SU-DHL-6 (cell line): ENCODE measurements around the gene RRP1B.

Source experiments
- H2AFZ ChIP-seq: fragments of 200-600 bp; sonication (generic); 2 replicates; pipeline ENCODE4 v1.6.1; 2014; ENCODE audit warnings: low read depth, mild to moderate bottlenecking, moderate library complexity, mixed read lengths, antibody characterized with exemption, low read length; ENCODE audit not compliant: severe bottlenecking
- H3F3A ChIP-seq: fragments of 200-600 bp; shearing (Covaris generic); 2 replicates; pipeline ENCODE4 v1.6.0; 2016; ENCODE audit warnings: antibody characterized with exemption, mild to moderate bottlenecking; ENCODE audit not compliant: insufficient read depth
- H3K27ac ChIP-seq: fragments of 200-600 bp; sonication (generic); 2 replicates; pipeline ENCODE4 v1.5.1; 2016; ENCODE audit warnings: low read depth, mild to moderate bottlenecking, low read length, moderate library complexity, mixed read lengths
- H3K27me3 ChIP-seq: fragments of 200-600 bp; sonication (generic), shearing (Covaris generic); 2 replicates; pipeline ENCODE4 v1.6.0; 2014; ENCODE audit warnings: mild to moderate bottlenecking, low read length
- H3K36me3 ChIP-seq: fragments of 200-600 bp; sonication (generic); 2 replicates; pipeline ENCODE4 v1.6.1; 2014; ENCODE audit warnings: mild to moderate bottlenecking, low read length, mixed read lengths
- H3K4me2 ChIP-seq: fragments of 300-600, 200-600 bp; shearing (Covaris generic), sonication (generic); 2 replicates; pipeline ENCODE4 v1.6.0; 2014; ENCODE audit warnings: low read length, low read depth, mild to moderate bottlenecking; ENCODE audit not compliant: poor library complexity, severe bottlenecking
- H3K4me3 ChIP-seq: fragments of 200-600 bp; sonication (generic); 2 replicates; pipeline ENCODE4 v1.5.1; 2014; ENCODE audit warnings: antibody characterized with exemption, low read length, mild to moderate bottlenecking, mixed read lengths; ENCODE audit not compliant: insufficient read depth, poor library complexity, severe bottlenecking
- H3K79me2 ChIP-seq: fragments of 200-600 bp; sonication (generic); 2 replicates; pipeline ENCODE4 v1.6.1; 2014; ENCODE audit warnings: mild to moderate bottlenecking, low read length, moderate library complexity; ENCODE audit not compliant: insufficient read depth
- H3K9ac ChIP-seq: fragments of 200-600 bp; sonication (generic); 2 replicates; pipeline ENCODE4 v1.7.0; 2014; ENCODE audit warnings: mild to moderate bottlenecking, low read length
- H3K9me2 ChIP-seq: fragments of 200-600 bp; sonication (generic); replicated peaks from 2 replicates; pipeline ENCODE4 v1.6.1; 2014; ENCODE audit warnings: low read length; ENCODE audit not compliant: insufficient read depth
- H3K9me3 ChIP-seq: fragments of 200-600 bp; sonication (generic); 2 replicates; pipeline ENCODE4 v1.6.1; 2014; ENCODE audit warnings: low read length, mixed read lengths; ENCODE audit not compliant: insufficient read depth
- H4K20me1 ChIP-seq: fragments of 200-600 bp; sonication (generic); 2 replicates; pipeline ENCODE4 v1.6.1; 2014; ENCODE audit warnings: low read depth, mild to moderate bottlenecking, antibody characterized with exemption, low read length, moderate library complexity, mixed read lengths
- EZH2phosphoT487 ChIP-seq: fragments of 200-600 bp; sonication (generic), shearing (Covaris generic); conservative IDR thresholded peaks from 2 replicates; pipeline ENCODE4 v1.6.1; 2018; ENCODE audit warnings: mild to moderate bottlenecking, antibody characterized with exemption, low read length, moderate library complexity, mixed read lengths
- TF ChIP-seq, protein P1 (sequence below): fragments of 200-600 bp; sonication (generic); IDR thresholded peaks from one replicate; pipeline ENCODE4 v1.5.1; 2017; ENCODE audit warnings: antibody characterized with exemption, mild to moderate bottlenecking, low read length, moderate library complexity; ENCODE audit not compliant: insufficient read depth, poor library complexity, severe bottlenecking

The RRP1B gene

DNA sequence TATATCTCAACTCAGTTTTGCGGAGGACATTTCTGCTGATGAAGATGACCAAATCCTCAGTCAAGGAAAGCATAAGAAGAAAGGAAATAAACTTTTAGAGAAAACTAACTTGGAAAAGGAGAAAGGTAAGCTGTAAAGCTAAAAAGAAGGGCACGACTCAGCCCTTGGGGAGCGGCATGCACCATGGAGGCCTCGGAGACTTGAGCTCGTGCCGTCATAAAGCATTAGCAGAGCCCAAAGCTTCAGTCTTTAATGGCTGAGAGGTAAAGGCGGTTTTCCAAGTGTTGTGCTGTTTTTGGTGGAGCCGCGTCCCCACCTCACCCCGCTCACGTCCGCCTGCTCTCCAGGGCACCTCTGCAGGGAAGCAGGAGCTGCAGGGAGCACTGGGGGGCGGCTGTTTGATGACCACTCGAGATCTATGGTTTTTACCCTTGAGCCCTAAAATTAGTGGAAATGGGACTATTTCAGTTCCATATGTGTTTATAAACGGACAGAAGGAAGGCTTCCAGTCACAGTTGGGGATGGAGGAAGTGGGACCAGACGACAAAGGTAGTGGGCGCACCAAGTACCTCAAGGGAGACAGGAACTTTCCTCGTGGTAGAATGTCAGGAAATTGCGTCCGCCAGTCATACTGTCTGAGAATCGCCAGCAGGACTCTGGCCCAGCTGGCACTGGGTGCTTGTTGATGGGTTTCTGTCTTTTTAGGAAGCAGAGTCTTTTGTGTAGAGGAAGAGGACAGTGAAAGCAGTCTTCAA lies 27.6 kb downstream of the RRP1B start:
- H3K4me2 ChIP-seq: no peak overlapping the region
- H3K9me2 ChIP-seq: no peaks in the 10 kb centered on the region
- no peaks in the 10 kb centered on the region for H4K20me1 ChIP-seq
- H3K9ac ChIP-seq: no peak overlapping the region
- H3K79me2 ChIP-seq: no peaks in the 10 kb centered on the region
- no peak for TF ChIP-seq EZH2phosphoT487
- TF ChIP-seq, protein P1, sequence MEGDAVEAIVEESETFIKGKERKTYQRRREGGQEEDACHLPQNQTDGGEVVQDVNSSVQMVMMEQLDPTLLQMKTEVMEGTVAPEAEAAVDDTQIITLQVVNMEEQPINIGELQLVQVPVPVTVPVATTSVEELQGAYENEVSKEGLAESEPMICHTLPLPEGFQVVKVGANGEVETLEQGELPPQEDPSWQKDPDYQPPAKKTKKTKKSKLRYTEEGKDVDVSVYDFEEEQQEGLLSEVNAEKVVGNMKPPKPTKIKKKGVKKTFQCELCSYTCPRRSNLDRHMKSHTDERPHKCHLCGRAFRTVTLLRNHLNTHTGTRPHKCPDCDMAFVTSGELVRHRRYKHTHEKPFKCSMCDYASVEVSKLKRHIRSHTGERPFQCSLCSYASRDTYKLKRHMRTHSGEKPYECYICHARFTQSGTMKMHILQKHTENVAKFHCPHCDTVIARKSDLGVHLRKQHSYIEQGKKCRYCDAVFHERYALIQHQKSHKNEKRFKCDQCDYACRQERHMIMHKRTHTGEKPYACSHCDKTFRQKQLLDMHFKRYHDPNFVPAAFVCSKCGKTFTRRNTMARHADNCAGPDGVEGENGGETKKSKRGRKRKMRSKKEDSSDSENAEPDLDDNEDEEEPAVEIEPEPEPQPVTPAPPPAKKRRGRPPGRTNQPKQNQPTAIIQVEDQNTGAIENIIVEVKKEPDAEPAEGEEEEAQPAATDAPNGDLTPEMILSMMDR: no peak
- no peak overlapping the region for H3K27ac ChIP-seq
- H3F3A ChIP-seq: no peaks in the 10 kb centered on the region
- H2AFZ ChIP-seq: no peak overlapping the region
- H3K27me3 ChIP-seq: no peaks in the 10 kb centered on the region
- H3K4me3 ChIP-seq: no peak overlapping the region
- peaks cover 16% of the 10 kb centered on the region for H3K36me3 ChIP-seq
- H3K9me3 ChIP-seq: no peaks in the 10 kb centered on the region

DNA sequence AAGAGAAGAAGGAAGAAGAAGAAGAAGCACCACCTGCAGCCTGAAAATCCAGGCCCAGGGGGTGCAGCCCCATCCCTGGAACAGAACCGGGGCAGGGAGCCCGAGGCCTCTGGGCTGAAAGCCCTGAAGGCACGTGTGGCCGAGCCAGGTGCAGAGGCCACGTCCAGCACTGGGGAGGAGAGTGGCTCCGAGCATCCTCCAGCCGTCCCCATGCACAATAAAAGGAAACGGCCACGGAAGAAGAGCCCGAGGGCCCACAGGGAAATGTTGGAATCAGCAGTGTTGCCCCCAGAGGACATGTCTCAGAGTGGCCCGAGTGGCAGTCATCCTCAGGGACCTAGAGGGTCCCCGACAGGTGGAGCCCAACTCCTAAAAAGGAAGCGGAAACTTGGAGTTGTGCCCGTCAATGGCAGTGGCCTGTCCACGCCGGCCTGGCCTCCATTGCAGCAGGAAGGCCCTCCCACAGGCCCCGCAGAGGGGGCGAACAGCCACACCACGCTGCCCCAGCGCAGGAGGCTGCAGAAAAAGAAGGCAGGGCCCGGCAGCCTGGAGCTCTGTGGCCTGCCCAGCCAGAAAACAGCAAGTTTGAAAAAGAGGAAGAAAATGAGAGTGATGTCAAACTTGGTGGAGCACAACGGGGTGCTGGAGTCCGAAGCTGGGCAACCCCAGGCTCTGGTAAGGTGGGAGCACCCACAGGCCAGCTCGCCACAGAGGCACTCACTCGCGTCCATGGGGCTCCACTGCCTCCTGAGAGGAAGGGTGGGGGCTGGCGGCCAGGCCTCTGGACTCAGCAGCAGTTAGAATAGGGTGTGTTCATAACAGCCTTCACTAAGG lies 28.4 kb downstream of the RRP1B start:
- Histone ChIP-seq H3K4me2 (no peak overlapping the region), H3K79me2 (no peaks in the 10 kb centered on the region), H3K27me3 (no peaks in the 10 kb centered on the region), H3K36me3 (peaks cover 16% of the 10 kb centered on the region), H3K4me3 (no peak overlapping the region), H3K27ac (no peak overlapping the region), H4K20me1 (no peaks in the 10 kb centered on the region), H3K9me2 (no peaks in the 10 kb centered on the region), H3K9me3 (no peaks in the 10 kb centered on the region), H2AFZ (no peak overlapping the region), H3F3A (no peaks in the 10 kb centered on the region), H3K9ac (no peak overlapping the region)
- TF ChIP-seq, protein P1: no peak
- no peak for TF ChIP-seq EZH2phosphoT487

DNA sequence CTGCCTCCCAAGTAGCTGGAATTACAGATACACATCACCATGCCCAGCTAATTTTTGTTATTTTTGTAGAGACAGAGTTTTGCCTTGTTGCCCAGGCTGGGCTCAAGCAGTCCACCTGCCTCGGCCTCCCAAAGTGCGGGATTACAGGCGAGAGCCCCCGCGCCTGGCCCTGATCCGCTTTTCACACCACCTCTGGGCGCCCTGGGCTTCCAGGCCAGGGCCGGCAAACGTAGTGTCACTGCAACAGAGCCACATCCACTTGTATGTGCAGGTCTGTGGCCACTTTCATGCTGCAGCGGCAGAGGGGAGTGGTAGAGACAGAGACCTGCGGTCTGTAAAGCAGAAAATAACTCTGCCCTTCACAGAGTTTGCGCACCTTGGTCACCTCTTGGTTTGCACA lies 29.5 kb downstream of the RRP1B start:
- TF ChIP-seq, protein P1: no peak
- TF ChIP-seq EZH2phosphoT487: no peak
- H3K79me2 ChIP-seq: no peaks in the 10 kb centered on the region
- no peak overlapping the region for H3K4me3 ChIP-seq
- no peak overlapping the region for H2AFZ ChIP-seq
- H3K4me2 ChIP-seq: no peak overlapping the region
- no peaks in the 10 kb centered on the region for H3K27me3 ChIP-seq
- H3K27ac ChIP-seq: no peak overlapping the region
- no peaks in the 10 kb centered on the region for H3K9me3 ChIP-seq
- H3F3A ChIP-seq: no peaks in the 10 kb centered on the region
- no peaks in the 10 kb centered on the region for H4K20me1 ChIP-seq
- no peak overlapping the region for H3K9ac ChIP-seq
- H3K9me2 ChIP-seq: no peaks in the 10 kb centered on the region
- peaks cover 10% of the 10 kb centered on the region for H3K36me3 ChIP-seq
